Nephron (organoid): ENCODE measurements around the gene GBA3.

Source experiments
- H3K27ac Mint-ChIP-seq, 3 experiments: 2 replicates each; pipeline ENCODE4 v1.8.0; 2020; ENCODE audit warnings: mixed read lengths in 3 of 3, mild to moderate bottlenecking in 2 of 3, moderate library complexity in 1 of 3
- H3K27me3 Mint-ChIP-seq: 2 replicates; pipeline ENCODE4 v1.8.0; 2021; ENCODE audit warnings: low read depth, mild to moderate bottlenecking, moderate library complexity, mixed read lengths
- H3K36me3 Mint-ChIP-seq: 2 replicates; pipeline ENCODE4 v1.8.0; 2020; ENCODE audit warnings: low read depth, mixed read lengths
- H3K4me1 Mint-ChIP-seq: 2 replicates; pipeline ENCODE4 v1.8.0; 2020; ENCODE audit warnings: mixed read lengths
- H3K4me3 Mint-ChIP-seq, 3 experiments: 2 replicates each; pipeline ENCODE4 v1.8.0; 2020; ENCODE audit warnings: mild to moderate bottlenecking in 3 of 3, mixed read lengths in 3 of 3, moderate library complexity in 2 of 3
- H3K9me3 Mint-ChIP-seq: 2 replicates; pipeline ENCODE4 v1.8.0; 2020; ENCODE audit warnings: mixed read lengths
- TF ChIP-seq, protein P1 (sequence below), 3 experiments: fragments of 200-600 bp; sonication (generic); IDR thresholded peaks; one replicate each; pipeline ENCODE4 v1.5.0; 2021; ENCODE audit warnings: antibody characterized with exemption in 3 of 3; ENCODE audit not compliant: unreplicated experiment in 3 of 3

The GBA3 gene

DNA sequence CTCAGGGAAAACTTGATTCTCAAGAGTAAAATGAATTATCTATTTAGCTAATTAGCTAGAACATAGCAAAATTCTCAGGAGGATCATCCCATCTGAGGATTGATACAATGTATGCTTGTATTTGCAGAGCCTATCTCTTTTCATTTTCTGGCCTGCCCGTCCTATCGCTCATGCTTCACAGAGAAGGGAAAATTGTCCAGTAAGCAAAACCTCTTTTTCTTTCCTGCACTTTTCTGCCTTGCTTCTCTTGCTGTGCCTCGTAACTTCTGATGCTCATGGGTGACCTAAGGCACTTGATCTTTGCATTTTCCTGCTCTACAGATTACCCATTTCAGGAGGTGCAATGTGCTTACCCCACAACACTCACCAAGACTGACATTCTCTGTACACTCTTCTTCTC, 88.1 kb downstream of the GBA3 start:
- Mint-ChIP-seq H3K27me3 (no peaks in the 10 kb centered on the region), H3K9me3 (no peaks in the 10 kb centered on the region), H3K36me3 (no peaks in the 10 kb centered on the region), H3K27ac (no peak overlapping the region), H3K4me3 (no peak overlapping the region), H3K4me1 (peaks cover 4% of the 10 kb centered on the region)
- TF ChIP-seq, protein P1, sequence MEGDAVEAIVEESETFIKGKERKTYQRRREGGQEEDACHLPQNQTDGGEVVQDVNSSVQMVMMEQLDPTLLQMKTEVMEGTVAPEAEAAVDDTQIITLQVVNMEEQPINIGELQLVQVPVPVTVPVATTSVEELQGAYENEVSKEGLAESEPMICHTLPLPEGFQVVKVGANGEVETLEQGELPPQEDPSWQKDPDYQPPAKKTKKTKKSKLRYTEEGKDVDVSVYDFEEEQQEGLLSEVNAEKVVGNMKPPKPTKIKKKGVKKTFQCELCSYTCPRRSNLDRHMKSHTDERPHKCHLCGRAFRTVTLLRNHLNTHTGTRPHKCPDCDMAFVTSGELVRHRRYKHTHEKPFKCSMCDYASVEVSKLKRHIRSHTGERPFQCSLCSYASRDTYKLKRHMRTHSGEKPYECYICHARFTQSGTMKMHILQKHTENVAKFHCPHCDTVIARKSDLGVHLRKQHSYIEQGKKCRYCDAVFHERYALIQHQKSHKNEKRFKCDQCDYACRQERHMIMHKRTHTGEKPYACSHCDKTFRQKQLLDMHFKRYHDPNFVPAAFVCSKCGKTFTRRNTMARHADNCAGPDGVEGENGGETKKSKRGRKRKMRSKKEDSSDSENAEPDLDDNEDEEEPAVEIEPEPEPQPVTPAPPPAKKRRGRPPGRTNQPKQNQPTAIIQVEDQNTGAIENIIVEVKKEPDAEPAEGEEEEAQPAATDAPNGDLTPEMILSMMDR (IDR thresholded peaks at IDR 0.05; ENCODE audit: unreplicated experiment in 3 of 3): no peak

DNA sequence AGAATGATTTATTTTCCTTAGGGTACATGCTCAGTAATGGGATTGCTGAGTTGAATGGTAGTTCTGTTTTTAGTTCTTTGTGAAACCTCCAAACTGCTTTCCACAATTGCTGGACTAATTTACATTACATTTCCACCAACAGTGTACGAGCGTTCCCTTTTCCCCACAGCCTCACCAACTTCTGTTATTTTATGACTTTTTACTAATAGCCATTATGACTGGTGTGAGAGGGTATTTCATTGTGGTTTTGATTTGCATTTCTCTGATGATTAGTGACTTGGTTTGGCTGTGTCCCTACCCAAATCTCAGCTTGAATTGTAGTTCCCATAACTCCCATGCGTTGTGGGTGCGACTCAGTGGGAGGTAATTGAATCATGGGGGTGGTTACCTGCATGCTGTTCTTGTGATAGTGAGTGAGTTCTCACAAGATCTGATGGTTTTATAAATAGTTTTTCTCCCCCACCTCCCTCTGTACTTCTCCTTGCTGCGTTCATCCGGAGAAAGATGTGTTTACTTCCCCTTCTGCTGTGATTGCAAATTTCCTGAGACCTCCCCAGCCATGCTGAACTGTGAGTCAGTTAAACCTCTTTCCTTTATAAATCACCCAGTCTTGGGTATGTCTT, 95.1 kb downstream of the GBA3 start:
- Mint-ChIP-seq H3K4me3 (no peak overlapping the region), H3K27ac (no peak overlapping the region), H3K9me3 (no peaks in the 10 kb centered on the region), H3K4me1 (no peaks in the 10 kb centered on the region), H3K27me3 (no peaks in the 10 kb centered on the region), H3K36me3 (no peaks in the 10 kb centered on the region)
- TF ChIP-seq, protein P1 (IDR thresholded peaks at IDR 0.05; ENCODE audit: unreplicated experiment in 3 of 3): no peak

DNA sequence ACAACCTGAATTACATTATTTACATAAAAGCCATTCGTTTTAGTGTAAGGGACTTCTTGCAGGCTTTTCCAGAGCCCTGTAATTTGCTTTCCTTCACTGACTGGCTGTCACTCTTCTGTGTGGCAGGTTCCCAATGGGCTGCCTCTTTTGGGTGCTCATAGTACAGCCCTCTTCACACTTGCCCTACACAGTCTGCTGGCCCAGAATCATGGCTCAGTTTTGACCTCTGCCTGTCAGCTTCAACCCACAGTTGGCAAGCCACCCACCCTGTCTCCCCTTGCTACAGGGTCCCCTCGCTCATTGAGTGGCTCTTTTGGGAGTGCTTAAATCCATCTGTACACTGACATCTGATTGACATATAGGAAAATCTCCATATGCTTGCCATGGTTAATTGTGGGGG, 97.9 kb downstream of the GBA3 start:
- TF ChIP-seq, protein P1 (IDR thresholded peaks at IDR 0.05; ENCODE audit: unreplicated experiment in 3 of 3): no peak
- Mint-ChIP-seq H3K9me3 (no peaks in the 10 kb centered on the region), H3K4me1 (no peaks in the 10 kb centered on the region), H3K27me3 (no peaks in the 10 kb centered on the region), H3K4me3 (no peak overlapping the region), H3K36me3 (no peaks in the 10 kb centered on the region), H3K27ac (no peak overlapping the region)

DNA sequence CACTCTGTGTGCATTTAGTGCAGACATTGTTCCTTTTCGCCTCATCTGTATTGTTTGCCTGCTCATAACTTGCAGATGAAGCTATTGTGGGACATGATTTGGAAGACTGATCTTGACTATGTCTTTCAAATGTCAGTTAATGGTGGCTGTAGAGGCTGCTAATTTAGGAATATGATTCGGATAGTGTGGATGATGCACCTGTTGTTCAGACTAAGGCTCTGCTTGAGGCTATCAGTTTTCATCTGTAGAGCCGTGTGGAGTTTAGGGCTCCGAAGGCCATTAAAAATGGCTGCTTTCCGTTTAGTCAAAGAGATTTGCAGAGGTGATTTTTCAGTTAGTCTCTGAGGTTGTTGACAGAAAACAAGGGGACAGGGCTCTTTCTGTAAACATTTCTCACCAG, 102.0 kb downstream of the GBA3 start:
- no peaks in the 10 kb centered on the region for H3K4me1 Mint-ChIP-seq
- TF ChIP-seq, protein P1 (IDR thresholded peaks at IDR 0.05; ENCODE audit: unreplicated experiment in 3 of 3): no peak
- no peaks in the 10 kb centered on the region for H3K27me3 Mint-ChIP-seq
- no peak overlapping the region for H3K27ac Mint-ChIP-seq
- no peaks in the 10 kb centered on the region for H3K9me3 Mint-ChIP-seq
- no peaks in the 10 kb centered on the region for H3K36me3 Mint-ChIP-seq
- H3K4me3 Mint-ChIP-seq: no peak overlapping the region

DNA sequence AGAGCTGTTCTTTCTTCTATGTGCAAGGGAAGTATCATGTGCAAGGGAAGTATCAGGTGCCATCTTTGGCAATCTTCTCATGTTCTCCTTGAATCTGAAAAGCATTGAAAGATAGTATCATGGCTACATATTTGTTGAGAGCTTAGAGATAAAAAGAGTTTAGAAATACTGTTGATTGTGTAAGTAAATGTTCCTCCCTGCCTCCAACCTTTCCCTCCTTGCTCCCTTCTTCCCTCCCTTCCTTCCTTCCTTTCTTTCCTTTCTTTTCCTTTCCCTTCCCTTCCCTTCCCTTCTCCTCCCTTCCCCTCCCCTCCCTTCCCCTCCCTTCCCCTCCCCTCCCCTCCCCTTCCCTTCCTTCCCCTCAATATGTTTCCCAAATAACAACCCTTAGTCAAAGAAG, 108.7 kb downstream of the GBA3 start:
- TF ChIP-seq, protein P1 (IDR thresholded peaks at IDR 0.05; ENCODE audit: unreplicated experiment in 3 of 3): no peak
- Mint-ChIP-seq H3K4me3 (no peak overlapping the region), H3K27me3 (no peaks in the 10 kb centered on the region), H3K27ac (no peak overlapping the region), H3K4me1 (peaks cover 17% of the 10 kb centered on the region), H3K9me3 (no peaks in the 10 kb centered on the region), H3K36me3 (no peaks in the 10 kb centered on the region)

DNA sequence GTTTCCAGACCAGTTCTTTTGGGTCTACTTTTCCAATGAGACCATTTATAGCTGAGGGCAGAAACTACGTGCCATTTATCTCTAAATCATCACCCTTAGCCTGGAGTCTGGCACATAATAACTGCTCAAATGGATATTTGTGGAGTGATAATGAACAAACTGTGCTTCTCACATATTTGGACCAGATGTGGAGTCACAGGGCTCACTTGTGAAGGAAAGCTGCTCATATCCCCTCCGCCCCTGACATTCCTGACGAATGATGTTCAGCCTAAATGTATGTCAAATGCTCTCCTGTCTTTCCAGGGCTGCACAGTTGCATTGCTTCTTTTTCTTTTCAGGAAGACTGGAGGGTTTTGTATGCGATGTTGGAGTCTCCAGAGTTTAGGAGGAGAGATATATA, 110.1 kb downstream of the GBA3 start:
- Mint-ChIP-seq H3K27ac (no peak overlapping the region), H3K4me3 (no peak overlapping the region), H3K36me3 (no peaks in the 10 kb centered on the region), H3K9me3 (no peaks in the 10 kb centered on the region), H3K4me1 (peaks cover 17% of the 10 kb centered on the region), H3K27me3 (no peaks in the 10 kb centered on the region)
- TF ChIP-seq, protein P1 (IDR thresholded peaks at IDR 0.05; ENCODE audit: unreplicated experiment in 3 of 3): no peak
